DMS114 treated with DMSO at 0.1 percent for 48 hours (cell line): ENCODE measurements around the gene VAC14.
"Not testable (repeated sequence)": the region's sequence is repeated elsewhere in the genome, so short reads cannot be mapped to it uniquely, and the experiment has no call there.

Experiments used
- DNase-seq: peaks from one replicate; lab custom pipeline; 2025; ENCODE audit not compliant: unreplicated experiment; lab: John Stamatoyannopoulos, UW

Gene VAC14

GRCh38 chr16:70682239-70683145, 118.5 kb downstream of the VAC14 start:
- DNase-seq: no peak

GRCh38 chr16:70681382-70682238, 119.3 kb downstream of the VAC14 start:
- DNase-seq: no peak

- DNase-seq: no peak
Observed at GRCh38 chr16:70680495-70681381, 120.2 kb downstream of the VAC14 start.

GRCh38 chr16:70679671-70680494, 121.1 kb downstream of the VAC14 start:
- DNase-seq: no peak

- DNase-seq: no peak
Observed at GRCh38 chr16:70678898-70679670, 121.9 kb downstream of the VAC14 start.

GRCh38 chr16:70678121-70678897, 122.6 kb downstream of the VAC14 start:
- no peak for DNase-seq

GRCh38 chr16:70677499-70678120, 123.3 kb downstream of the VAC14 start:
- DNase-seq: no peak

GRCh38 chr16:70676675-70677498, 124.1 kb downstream of the VAC14 start:
- no peak for DNase-seq

- no peak for DNase-seq
Observed at GRCh38 chr16:70675851-70676513, 125.0 kb downstream of the VAC14 start.

- no peak for DNase-seq
Observed at GRCh38 chr16:70674221-70675014, 126.5 kb downstream of the VAC14 start.

GRCh38 chr16:70670938-70671337, 130.0 kb downstream of the VAC14 start:
- DNase-seq: not testable (repeated sequence)

GRCh38 chr16:70670175-70670574, 130.8 kb downstream of the VAC14 start:
- no peak for DNase-seq

GRCh38 chr16:70665806-70666735, 134.9 kb downstream of the VAC14 start:
- no peak for DNase-seq

- no peak for DNase-seq
Observed at GRCh38 chr16:70665113-70665694, 135.8 kb downstream of the VAC14 start.
